HepG2 (cell line): Measurements from ENCODE around the gene TUBA1C. TPM values are rescaled to one million over a fixed set of nuclear protein-coding genes. Genes with fewer than 3 reads are reported as not detected.

ENCODE experiments used
- BORCS8-MEF2B ChIP-seq: sonication (generic); formaldehyde crosslinking; IDR thresholded peaks from 2 replicates; pipeline ENCODE4 v1.8.0; 2022; ENCODE audit warnings: mild to moderate bottlenecking, missing genetic modification reagents
- DMAP1 ChIP-seq: IDR thresholded peaks from 2 replicates; pipeline ENCODE4 v1.6.1; 2016
- ELF3 ChIP-seq: IDR thresholded peaks from 2 replicates; pipeline ENCODE4 v1.6.1; 2016; ENCODE audit warnings: missing genetic modification reagents, missing compliant biosample characterization
- MZF1 ChIP-seq: sonication (generic); formaldehyde crosslinking; IDR thresholded peaks from 2 replicates; pipeline ENCODE4 v1.8.1; 2023; ENCODE audit warnings: mild to moderate bottlenecking, missing genetic modification reagents, borderline replicate concordance
- TCF7 ChIP-seq: sonication (generic); IDR thresholded peaks from 2 replicates; pipeline ENCODE4 v1.6.1; 2016; ENCODE audit warnings: antibody characterized with exemption, low read depth
- TRIM24 ChIP-seq: sonication (generic); formaldehyde crosslinking; IDR thresholded peaks from 2 replicates; pipeline ENCODE4 v1.8.0; 2022; ENCODE audit warnings: mild to moderate bottlenecking, missing genetic modification reagents
- ZNF724P ChIP-seq: sonication (generic); formaldehyde crosslinking; IDR thresholded peaks from 2 replicates; pipeline ENCODE4 v1.8.0; 2022; ENCODE audit warnings: missing genetic modification reagents, borderline replicate concordance
- ZNF737 ChIP-seq: sonication (generic); formaldehyde crosslinking; IDR thresholded peaks from 2 replicates; pipeline ENCODE4 v1.5.0; 2020; ENCODE audit warnings: missing genetic modification reagents, mild to moderate bottlenecking, borderline replicate concordance
- ZNF816 ChIP-seq: sonication (generic); formaldehyde crosslinking; IDR thresholded peaks from 2 replicates; pipeline ENCODE4 v1.8.0; 2022; ENCODE audit warnings: missing genetic modification reagents, mild to moderate bottlenecking, borderline replicate concordance
- polyA plus RNA-seq, 8 experiments: library from polyadenylated mRNA; depleted of rRNA in 3 of 8; stranded (reverse) in 7 of 8; unstranded in 1 of 8; fragments of >200 nt; fragmentation: Illumina TruSeq in 4 of 8; extraction: Trizol in 4 of 8; gene quantifications; 2 replicates each; pipeline versions ENCODE4 v1.2.1 to v1.2.3, GENCODE V29; 2011 to 2016; ENCODE audit warnings: low read depth in 4 of 8, missing spikeins in 1 of 8, mixed read lengths in 1 of 8; ENCODE audit not compliant: insufficient read depth in 1 of 8
- total RNA-seq, 5 experiments: library from RNA; depleted of rRNA; stranded (reverse); fragments of >200 nt; fragmentation: Illumina TruSeq; extraction: Trizol; gene quantifications; 2 replicates each; pipeline ENCODE4 v1.2.3, GENCODE V29; 2016; ENCODE audit warnings: low read depth in 1 of 5
- TF ChIP-seq, protein P1 (sequence below): sonication (generic); formaldehyde crosslinking; IDR thresholded peaks from 2 replicates; pipeline ENCODE4 v1.8.0; 2022; ENCODE audit warnings: missing genetic modification reagents, mild to moderate bottlenecking, moderate library complexity, borderline replicate concordance
- TF ChIP-seq, protein P2 (sequence below): sonication (generic); formaldehyde crosslinking; IDR thresholded peaks from 2 replicates; pipeline ENCODE4 v1.4.0; 2020; ENCODE audit warnings: mild to moderate bottlenecking, missing genetic modification reagents
- TF ChIP-seq, protein P3 (sequence below): sonication (generic); formaldehyde crosslinking; IDR thresholded peaks from 2 replicates; pipeline ENCODE4 v1.5.0; 2020; ENCODE audit warnings: missing genetic modification reagents
- TF ChIP-seq, protein P4 (sequence below): sonication (generic); formaldehyde crosslinking; IDR thresholded peaks from 2 replicates; pipeline ENCODE4 v1.4.0; 2020; ENCODE audit warnings: missing genetic modification reagents

TUBA1C gene
- total and polyA plus RNA-seq, 2 of the 13 experiments (the other 11 are each of a cell fraction or from before 2014, with no cell fraction given), result 693 to 1,075 TPM

DNA sequence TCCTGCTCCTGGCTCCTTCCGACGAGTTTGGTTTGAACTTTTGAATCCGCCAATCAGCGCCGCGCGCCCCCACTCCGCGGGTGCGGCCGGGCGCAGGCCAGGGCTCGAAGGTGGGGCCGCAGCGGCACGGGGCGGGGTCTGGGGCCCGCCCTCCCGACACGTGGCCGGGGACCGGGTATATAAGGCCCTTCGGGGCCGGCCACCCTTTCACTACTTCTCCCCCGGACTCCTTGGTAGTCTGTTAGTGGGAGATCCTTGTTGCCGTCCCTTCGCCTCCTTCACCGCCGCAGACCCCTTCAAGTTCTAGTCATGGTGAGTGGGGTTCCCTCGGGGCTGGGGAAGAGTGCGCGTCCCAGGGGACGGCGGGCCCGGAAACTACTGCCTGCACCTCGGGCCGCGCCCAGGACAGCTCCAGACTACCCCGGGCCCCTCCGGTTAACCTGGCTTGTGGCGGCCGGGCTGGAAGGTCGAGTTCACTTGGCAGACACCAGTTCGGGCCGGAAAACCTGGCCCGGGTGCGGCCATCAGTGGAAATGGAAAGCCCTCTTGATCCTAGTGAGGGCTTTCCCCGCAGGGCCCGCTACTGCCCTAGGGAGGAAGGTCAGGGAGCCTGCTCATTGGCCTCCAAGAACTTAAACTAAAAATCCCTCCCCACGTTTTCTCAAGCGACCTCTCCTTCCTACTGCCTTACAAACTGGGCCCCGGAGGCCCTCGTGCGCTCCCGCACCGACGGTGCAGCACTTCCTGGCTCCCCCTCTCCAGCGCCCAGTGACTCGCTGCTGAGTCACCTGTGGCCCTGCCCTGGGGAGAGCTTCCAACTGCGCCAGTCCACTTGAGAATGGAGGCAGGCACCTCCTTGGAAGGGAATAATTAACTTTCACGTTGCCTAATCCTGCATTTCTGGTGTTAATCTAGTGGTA lies at the start of gene TUBA1C (continued):
- TF ChIP-seq, protein P1, sequence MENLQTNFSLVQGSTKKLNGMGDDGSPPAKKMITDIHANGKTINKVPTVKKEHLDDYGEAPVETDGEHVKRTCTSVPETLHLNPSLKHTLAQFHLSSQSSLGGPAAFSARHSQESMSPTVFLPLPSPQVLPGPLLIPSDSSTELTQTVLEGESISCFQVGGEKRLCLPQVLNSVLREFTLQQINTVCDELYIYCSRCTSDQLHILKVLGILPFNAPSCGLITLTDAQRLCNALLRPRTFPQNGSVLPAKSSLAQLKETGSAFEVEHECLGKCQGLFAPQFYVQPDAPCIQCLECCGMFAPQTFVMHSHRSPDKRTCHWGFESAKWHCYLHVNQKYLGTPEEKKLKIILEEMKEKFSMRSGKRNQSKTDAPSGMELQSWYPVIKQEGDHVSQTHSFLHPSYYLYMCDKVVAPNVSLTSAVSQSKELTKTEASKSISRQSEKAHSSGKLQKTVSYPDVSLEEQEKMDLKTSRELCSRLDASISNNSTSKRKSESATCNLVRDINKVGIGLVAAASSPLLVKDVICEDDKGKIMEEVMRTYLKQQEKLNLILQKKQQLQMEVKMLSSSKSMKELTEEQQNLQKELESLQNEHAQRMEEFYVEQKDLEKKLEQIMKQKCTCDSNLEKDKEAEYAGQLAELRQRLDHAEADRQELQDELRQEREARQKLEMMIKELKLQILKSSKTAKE (CRISPR knock-in tag), result no peak; the same call in 1 of the 2 replicates
- TF ChIP-seq, protein P2, sequence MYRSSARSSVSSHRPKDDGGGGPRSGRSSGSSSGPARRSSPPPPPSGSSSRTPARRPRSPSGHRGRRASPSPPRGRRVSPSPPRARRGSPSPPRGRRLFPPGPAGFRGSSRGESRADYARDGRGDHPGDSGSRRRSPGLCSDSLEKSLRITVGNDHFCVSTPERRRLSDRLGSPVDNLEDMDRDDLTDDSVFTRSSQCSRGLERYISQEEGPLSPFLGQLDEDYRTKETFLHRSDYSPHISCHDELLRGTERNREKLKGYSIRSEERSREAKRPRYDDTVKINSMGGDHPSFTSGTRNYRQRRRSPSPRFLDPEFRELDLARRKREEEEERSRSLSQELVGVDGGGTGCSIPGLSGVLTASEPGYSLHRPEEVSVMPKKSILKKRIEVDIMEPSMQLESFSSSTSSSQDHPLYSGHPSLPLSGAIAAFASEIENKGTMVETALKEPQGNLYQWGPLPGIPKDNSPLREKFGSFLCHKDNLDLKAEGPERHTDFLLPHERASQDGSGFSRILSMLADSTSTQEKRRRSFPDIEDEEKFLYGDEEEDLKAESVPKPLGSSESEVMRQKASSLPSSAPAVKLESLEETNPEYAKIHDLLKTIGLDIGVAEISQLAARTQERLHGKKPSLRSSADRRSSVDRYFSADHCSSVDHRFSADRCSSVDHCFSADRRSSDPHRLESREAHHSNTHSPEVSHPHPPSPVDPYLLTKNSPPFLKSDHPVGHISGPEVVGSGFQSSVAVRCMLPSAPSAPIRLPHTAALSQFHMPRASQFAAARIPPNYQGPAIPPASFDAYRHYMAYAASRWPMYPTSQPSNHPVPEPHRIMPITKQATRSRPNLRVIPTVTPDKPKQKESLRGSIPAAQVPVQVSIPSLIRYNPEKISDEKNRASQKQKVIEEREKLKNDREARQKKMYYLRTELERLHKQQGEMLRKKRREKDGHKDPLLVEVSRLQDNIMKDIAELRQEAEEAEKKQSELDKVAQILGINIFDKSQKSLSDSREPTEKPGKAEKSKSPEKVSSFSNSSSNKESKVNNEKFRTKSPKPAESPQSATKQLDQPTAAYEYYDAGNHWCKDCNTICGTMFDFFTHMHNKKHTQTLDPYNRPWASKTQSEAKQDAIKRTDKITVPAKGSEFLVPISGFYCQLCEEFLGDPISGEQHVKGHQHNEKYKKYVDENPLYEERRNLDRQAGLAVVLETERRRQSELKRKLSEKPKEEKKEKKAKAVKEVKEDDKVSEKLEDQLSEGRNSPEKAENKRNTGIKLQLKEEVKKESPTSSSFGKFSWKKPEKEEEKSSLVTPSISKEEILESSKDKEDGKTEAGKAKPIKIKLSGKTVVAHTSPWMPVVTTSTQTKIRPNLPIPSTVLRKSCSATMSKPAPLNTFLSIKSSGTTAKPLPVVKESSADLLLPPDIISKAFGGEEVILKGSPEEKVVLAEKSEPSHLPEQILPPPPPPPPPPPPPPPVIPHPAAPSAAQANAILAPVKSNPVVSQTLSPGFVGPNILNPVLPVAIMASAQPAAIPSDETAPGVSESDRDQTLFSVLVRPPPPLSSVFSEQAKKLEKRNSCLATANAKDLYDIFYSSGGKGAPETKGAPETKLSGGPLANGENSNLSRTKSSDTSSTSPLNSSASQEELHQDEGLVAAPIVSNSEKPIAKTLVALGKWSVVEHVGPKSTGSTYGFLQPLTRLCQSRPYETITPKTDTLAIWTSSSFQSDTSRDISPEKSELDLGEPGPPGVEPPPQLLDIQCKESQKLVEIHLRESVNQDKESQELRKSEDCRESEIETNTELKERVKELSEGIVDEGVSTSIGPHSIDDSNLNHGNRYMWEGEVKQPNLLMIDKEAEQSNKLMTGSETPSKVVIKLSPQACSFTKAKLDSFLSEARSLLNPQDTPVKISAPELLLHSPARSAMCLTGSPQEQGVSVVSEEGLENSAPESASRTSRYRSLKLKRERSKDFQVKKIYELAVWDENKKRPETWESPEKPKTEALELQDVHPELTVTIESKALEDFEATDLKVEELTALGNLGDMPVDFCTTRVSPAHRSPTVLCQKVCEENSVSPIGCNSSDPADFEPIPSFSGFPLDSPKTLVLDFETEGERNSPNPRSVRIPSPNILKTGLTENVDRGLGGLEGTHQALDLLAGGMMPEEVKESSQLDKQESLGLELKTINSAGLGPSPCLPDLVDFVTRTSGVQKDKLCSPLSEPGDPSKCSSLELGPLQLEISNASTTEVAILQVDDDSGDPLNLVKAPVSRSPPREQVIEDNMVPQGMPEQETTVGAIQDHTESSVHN (CRISPR knock-in tag), result peak; percentile 21; the same call in 1 of the 2 replicates
- TF ChIP-seq, protein P3, sequence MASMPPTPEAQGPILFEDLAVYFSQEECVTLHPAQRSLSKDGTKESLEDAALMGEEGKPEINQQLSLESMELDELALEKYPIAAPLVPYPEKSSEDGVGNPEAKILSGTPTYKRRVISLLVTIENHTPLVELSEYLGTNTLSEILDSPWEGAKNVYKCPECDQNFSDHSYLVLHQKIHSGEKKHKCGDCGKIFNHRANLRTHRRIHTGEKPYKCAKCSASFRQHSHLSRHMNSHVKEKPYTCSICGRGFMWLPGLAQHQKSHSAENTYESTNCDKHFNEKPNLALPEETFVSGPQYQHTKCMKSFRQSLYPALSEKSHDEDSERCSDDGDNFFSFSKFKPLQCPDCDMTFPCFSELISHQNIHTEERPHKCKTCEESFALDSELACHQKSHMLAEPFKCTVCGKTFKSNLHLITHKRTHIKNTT (CRISPR knock-in tag), result 0 out of 2 replicates have a peak, but pooled peaks have one; percentile 52
- no peak for TF ChIP-seq MZF1 (CRISPR knock-in tag)
- 0 out of 2 replicates have a peak, but pooled peaks have one; percentile 76 for TF ChIP-seq ZNF737 (CRISPR knock-in tag)
- TF ChIP-seq, protein P4, sequence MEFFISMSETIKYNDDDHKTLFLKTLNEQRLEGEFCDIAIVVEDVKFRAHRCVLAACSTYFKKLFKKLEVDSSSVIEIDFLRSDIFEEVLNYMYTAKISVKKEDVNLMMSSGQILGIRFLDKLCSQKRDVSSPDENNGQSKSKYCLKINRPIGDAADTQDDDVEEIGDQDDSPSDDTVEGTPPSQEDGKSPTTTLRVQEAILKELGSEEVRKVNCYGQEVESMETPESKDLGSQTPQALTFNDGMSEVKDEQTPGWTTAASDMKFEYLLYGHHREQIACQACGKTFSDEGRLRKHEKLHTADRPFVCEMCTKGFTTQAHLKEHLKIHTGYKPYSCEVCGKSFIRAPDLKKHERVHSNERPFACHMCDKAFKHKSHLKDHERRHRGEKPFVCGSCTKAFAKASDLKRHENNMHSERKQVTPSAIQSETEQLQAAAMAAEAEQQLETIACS, result peak; percentile 39
- TF ChIP-seq TCF7, result peak; percentile 36; the same call in 1 of the 2 replicates
- no peak for TF ChIP-seq TRIM24
- peak; percentile 83; the same call in 1 of the 2 replicates for TF ChIP-seq BORCS8-MEF2B (CRISPR knock-in tag)
- TF ChIP-seq ELF3, result peak; percentile 47
- peak; percentile 74; the same call in 1 of the 2 replicates for TF ChIP-seq ZNF724P
- peak; percentile 71; the same call in 1 of the 2 replicates for TF ChIP-seq ZNF816 (CRISPR knock-in tag)
- peak; percentile 81 for TF ChIP-seq DMAP1 (CRISPR knock-in tag)
